ENCODE measurements around the gene LIN28A. TPM values are rescaled to one million over a fixed set of nuclear protein-coding genes. Genes with fewer than 3 reads are reported as not detected.

LIN28A gene
- total RNA-seq, 1 donor from 2014 or later, result 97.3 TPM

GRCh38 chr1:26472901-26473845 lies 62.6 kb downstream of the LIN28A start:
- peak overlapping the region; percentile 82 for H3K27ac Mint-ChIP-seq (ENCODE audit: unreplicated experiment)
- H3K4me1 Mint-ChIP-seq (ENCODE audit: low read depth, unreplicated experiment), result peaks cover 33% of the 10 kb centered on the region
- H3K9me3 Mint-ChIP-seq (ENCODE audit: unreplicated experiment), result peaks cover 10% of the 10 kb centered on the region
- H3K4me3 Mint-ChIP-seq (ENCODE audit: unreplicated experiment), result peak overlapping the region; percentile 92
- H3K27me3 Mint-ChIP-seq (ENCODE audit: unreplicated experiment), result peaks cover 11% of the 10 kb centered on the region
- DNase-seq, result peak; percentile 96
- TF ChIP-seq CTCF (IDR thresholded peaks at IDR 0.05; ENCODE audit: partially characterized antibody, unreplicated experiment), result no peak
- no peaks in the 10 kb centered on the region for H3K36me3 Mint-ChIP-seq (ENCODE audit: unreplicated experiment)

GRCh38 chr1:26474818-26475217 lies 64.2 kb downstream of the LIN28A start:
- Mint-ChIP-seq H3K27ac (ENCODE audit: unreplicated experiment) (peak overlapping the region; percentile 43), H3K27me3 (ENCODE audit: unreplicated experiment) (peaks cover 6% of the 10 kb centered on the region), H3K9me3 (ENCODE audit: unreplicated experiment) (peaks cover 8% of the 10 kb centered on the region)

GRCh38 chr1:26475989-26476388 lies 65.4 kb downstream of the LIN28A start:
- Mint-ChIP-seq H3K27ac (ENCODE audit: unreplicated experiment) (peak overlapping the region; percentile 12), H3K27me3 (ENCODE audit: unreplicated experiment) (peaks cover 6% of the 10 kb centered on the region), H3K36me3 (ENCODE audit: unreplicated experiment) (no peaks in the 10 kb centered on the region), H3K4me1 (ENCODE audit: low read depth, unreplicated experiment) (peaks cover 15% of the 10 kb centered on the region), H3K9me3 (ENCODE audit: unreplicated experiment) (peaks cover 6% of the 10 kb centered on the region), H3K4me3 (ENCODE audit: unreplicated experiment) (no peak overlapping the region)
- DNase-seq, result no peak
- no peak for TF ChIP-seq CTCF (IDR thresholded peaks at IDR 0.05; ENCODE audit: partially characterized antibody, unreplicated experiment)

More at GRCh38 chr1:26474818-26475217, 64.2 kb downstream of the LIN28A start:
- DNase-seq, result no peak
- Mint-ChIP-seq H3K4me3 (ENCODE audit: unreplicated experiment) (no peak overlapping the region), H3K4me1 (ENCODE audit: low read depth, unreplicated experiment) (peaks cover 19% of the 10 kb centered on the region), H3K36me3 (ENCODE audit: unreplicated experiment) (no peaks in the 10 kb centered on the region)
- TF ChIP-seq CTCF (IDR thresholded peaks at IDR 0.05; ENCODE audit: partially characterized antibody, unreplicated experiment), result no peak

GRCh38 chr1:26476958-26477357 lies 66.3 kb downstream of the LIN28A start:
- no peaks in the 10 kb centered on the region for H3K36me3 Mint-ChIP-seq (ENCODE audit: unreplicated experiment)
- no peak for DNase-seq

More at GRCh38 chr1:26476958-26477357, 66.3 kb downstream of the LIN28A start:
- Mint-ChIP-seq H3K4me1 (ENCODE audit: low read depth, unreplicated experiment) (peaks cover 15% of the 10 kb centered on the region), H3K27me3 (ENCODE audit: unreplicated experiment) (peaks cover 4% of the 10 kb centered on the region), H3K4me3 (ENCODE audit: unreplicated experiment) (no peak overlapping the region), H3K9me3 (ENCODE audit: unreplicated experiment) (peaks cover 3% of the 10 kb centered on the region), H3K27ac (ENCODE audit: unreplicated experiment) (no peak overlapping the region)
- TF ChIP-seq CTCF (IDR thresholded peaks at IDR 0.05; ENCODE audit: partially characterized antibody, unreplicated experiment), result no peak
